Upper lobe of left lung (tissue), 6 donors: ENCODE measurements around the gene ANK3. TPM values are rescaled to one million over a fixed set of nuclear protein-coding genes. Genes with fewer than 3 reads are reported as not detected.

Source experiments
- ATAC-seq, 2 donors: fragments of 200-7000 bp; cut with Tn5 transposase; one replicate each; pipeline ENCODE4 v1.9.1; 2022; ENCODE audit warnings: mild to moderate bottlenecking in 2 of 2, moderate library complexity in 2 of 2; ENCODE audit not compliant: low FRiP score in 2 of 2
- DNase-seq, 2 donors: peaks; one replicate each; pipeline ENCODE4 v3.0.0-alpha.2; 2019 to 2020
- H3K27ac ChIP-seq, 4 donors: fragments of 200-600 bp; sonication (generic); one replicate each; pipeline ENCODE4 v1.5.1; 2016 to 2019
- H3K27me3 ChIP-seq, 4 donors: fragments of 200-600 bp; sonication (generic); one replicate each; pipeline ENCODE4 v1.5.1; 2017 to 2019
- H3K36me3 ChIP-seq, 4 donors: fragments of 200-600 bp; sonication (generic); one replicate each; pipeline ENCODE4 v1.5.1; 2016 to 2019
- H3K4me1 ChIP-seq, 4 donors: fragments of 200-600 bp; sonication (generic); one replicate each; pipeline ENCODE4 v1.5.1; 2018 to 2019
- H3K4me3 ChIP-seq, 4 donors: fragments of 200-600 bp; sonication (generic); one replicate each; pipeline ENCODE4 v1.5.1; 2017 to 2019; ENCODE audit warnings: mild to moderate bottlenecking in 2 of 4, moderate library complexity in 1 of 4
- H3K9me3 ChIP-seq, 4 donors: fragments of 200-600 bp; sonication (generic); one replicate each; pipeline ENCODE4 v1.5.1; 2018 to 2019
- EP300 ChIP-seq, 4 donors: sonication (generic); formaldehyde crosslinking; IDR thresholded peaks; one replicate each; pipeline ENCODE4 v1.5.1; 2017; ENCODE audit warnings: antibody characterized with exemption in 4 of 4, control low read depth in 2 of 4
- POLR2A ChIP-seq, 4 donors: fragments of 450-650 bp; IDR thresholded peaks; one replicate each; pipeline ENCODE4 v1.5.1; 2016 to 2017; ENCODE audit warnings: antibody characterized with exemption in 4 of 4, mild to moderate bottlenecking in 2 of 4
- POLR2AphosphoS5 ChIP-seq, 2 donors: sonication (generic); formaldehyde crosslinking; IDR thresholded peaks; one replicate each; pipeline ENCODE4 v1.5.1; 2017; ENCODE audit warnings: antibody characterized with exemption in 2 of 2
- WGBS, 2 donors: methylation state at CpG; one replicate each; pipeline ENCODE4 v1.1.5; 2017 to 2018; 5-methylcytosine and 5-hydroxymethylcytosine counted together
- total RNA-seq, 6 donors: library from RNA; depleted of rRNA in 4 of 6; stranded (reverse); fragments of >200 nt in 4 of 6; gene quantifications; one replicate each; pipeline versions ENCODE4 v1.1.0 to v1.2.1, GENCODE V29; 2016 to 2021
- TF ChIP-seq, protein P1 (sequence below), 6 experiments: fragments of 450-650 bp in 4 of 6; fragments of 200-600 bp in 2 of 6; sonication (generic) in 2 of 6; IDR thresholded peaks; one replicate each; pipeline ENCODE4 v1.5.1; 2016 to 2019; ENCODE audit warnings: antibody characterized with exemption in 6 of 6
- donor health status: DM: no; HTN: no; CAD: no; lungs with moderate emphysema.
- donor health status: DM: no; HTN: yes; CAD: no; lungs with severe emphysema.

ANK3 gene
- total RNA-seq, 6 donors from 2014 or later, result 43.9 to 193 (median 98.5) TPM

DNA sequence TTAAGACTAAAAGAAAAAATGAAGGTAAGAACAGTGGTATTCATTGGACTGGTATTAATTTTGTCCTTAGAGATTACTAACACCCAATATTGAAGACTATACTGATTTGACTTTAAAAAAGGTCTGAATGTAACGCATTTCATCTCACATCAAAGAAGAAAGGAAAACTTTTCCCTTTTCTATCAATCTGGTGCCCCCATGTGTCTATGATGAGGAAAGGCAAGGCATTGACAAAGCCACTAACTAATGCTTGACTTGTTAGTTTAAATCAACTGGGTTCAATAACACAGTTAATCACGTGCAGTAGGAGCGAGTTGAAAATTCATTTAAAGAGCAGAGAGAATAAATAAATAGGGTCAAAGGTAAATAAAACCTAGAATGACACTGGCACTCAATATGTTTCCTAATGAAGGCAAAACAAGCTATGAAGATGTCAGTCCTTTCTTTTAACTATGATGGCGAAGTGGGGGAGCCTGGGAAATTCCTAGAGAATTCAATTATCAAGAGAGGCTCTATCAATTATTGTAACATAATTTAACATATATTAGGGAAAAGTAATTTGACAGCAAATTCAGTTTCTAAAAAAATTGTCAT, 180.9 kb downstream of the ANK3 start:
- ATAC-seq, result peak in 1 of 2 donors; percentile 50
- no peak overlapping the region for H3K27ac ChIP-seq
- no peaks in the 10 kb centered on the region for H3K4me1 ChIP-seq
- no peak overlapping the region for H3K4me3 ChIP-seq
- no peaks in the 10 kb centered on the region for H3K9me3 ChIP-seq
- no peak for TF ChIP-seq POLR2A (IDR thresholded peaks at IDR 0.05)
- no peak for TF ChIP-seq POLR2AphosphoS5 (IDR thresholded peaks at IDR 0.05)
- TF ChIP-seq EP300 (IDR thresholded peaks at IDR 0.05), result no peak
- TF ChIP-seq, protein P1, sequence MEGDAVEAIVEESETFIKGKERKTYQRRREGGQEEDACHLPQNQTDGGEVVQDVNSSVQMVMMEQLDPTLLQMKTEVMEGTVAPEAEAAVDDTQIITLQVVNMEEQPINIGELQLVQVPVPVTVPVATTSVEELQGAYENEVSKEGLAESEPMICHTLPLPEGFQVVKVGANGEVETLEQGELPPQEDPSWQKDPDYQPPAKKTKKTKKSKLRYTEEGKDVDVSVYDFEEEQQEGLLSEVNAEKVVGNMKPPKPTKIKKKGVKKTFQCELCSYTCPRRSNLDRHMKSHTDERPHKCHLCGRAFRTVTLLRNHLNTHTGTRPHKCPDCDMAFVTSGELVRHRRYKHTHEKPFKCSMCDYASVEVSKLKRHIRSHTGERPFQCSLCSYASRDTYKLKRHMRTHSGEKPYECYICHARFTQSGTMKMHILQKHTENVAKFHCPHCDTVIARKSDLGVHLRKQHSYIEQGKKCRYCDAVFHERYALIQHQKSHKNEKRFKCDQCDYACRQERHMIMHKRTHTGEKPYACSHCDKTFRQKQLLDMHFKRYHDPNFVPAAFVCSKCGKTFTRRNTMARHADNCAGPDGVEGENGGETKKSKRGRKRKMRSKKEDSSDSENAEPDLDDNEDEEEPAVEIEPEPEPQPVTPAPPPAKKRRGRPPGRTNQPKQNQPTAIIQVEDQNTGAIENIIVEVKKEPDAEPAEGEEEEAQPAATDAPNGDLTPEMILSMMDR (IDR thresholded peaks at IDR 0.05), result peak; percentile 29 to 55 (median 45)
- H3K36me3 ChIP-seq, result no peaks in the 10 kb centered on the region
- no peak for DNase-seq
- WGBS, 2 donors, result 44 to 48% methylated on average over 4 of the region's 4 CpGs
- H3K27me3 ChIP-seq, result no peaks in the 10 kb centered on the region

DNA sequence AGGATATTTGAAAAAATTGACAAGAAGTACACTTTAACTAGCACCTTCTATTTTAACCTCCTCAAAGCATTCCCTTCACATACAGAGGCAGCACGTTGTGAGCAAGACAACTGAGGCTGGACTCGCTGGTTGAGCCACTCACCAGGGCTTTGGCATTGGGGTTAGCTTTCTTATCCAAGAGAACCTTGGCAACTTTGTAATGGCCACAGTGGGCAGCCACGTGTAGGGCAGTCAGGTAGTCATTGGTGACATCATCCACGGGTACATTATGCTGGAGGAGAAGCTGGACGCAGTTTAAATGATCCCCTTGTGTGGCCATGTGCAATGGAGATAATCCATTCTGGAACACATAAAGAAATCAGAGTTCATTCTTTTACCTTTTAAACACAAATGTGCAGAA, 181.8 kb downstream of the ANK3 start:
- Histone ChIP-seq H3K27ac (no peak overlapping the region), H3K27me3 (no peaks in the 10 kb centered on the region), H3K4me1 (no peaks in the 10 kb centered on the region), H3K4me3 (no peak overlapping the region), H3K36me3 (no peaks in the 10 kb centered on the region), H3K9me3 (no peaks in the 10 kb centered on the region)
- TF ChIP-seq, protein P1 (IDR thresholded peaks at IDR 0.05), result no peak
- TF ChIP-seq POLR2A (IDR thresholded peaks at IDR 0.05) (no peak), EP300 (IDR thresholded peaks at IDR 0.05) (no peak), POLR2AphosphoS5 (IDR thresholded peaks at IDR 0.05) (no peak)
- ATAC-seq, result no peak
- 87 to 90% methylated on average over 5 of the region's 5 CpGs for WGBS, 2 donors
- no peak for DNase-seq

DNA sequence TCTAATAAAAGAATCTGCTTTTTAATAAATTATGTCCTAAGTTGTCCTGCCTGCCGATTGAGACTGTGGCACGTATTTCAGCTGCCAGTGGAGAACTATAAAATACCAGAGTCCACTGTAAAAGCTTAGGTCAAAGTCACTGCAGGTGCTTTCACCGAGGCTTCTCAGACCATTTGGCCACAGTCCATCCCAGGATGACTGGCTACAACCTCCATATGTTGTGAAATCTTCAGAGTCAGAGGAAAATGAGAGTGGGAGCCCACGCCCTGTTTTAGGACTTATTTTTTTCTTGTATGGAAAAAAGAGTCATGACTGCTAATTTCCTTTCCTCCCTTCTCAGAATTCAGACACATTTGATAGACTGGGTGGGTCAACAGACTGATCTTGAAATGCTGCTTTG, 182.9 kb downstream of the ANK3 start:
- Histone ChIP-seq H3K27me3 (no peaks in the 10 kb centered on the region), H3K4me3 (no peak overlapping the region), H3K36me3 (no peaks in the 10 kb centered on the region), H3K4me1 (no peaks in the 10 kb centered on the region), H3K9me3 (no peaks in the 10 kb centered on the region), H3K27ac (no peak overlapping the region)
- ATAC-seq, result no peak
- 34 to 49% methylated on average over 4 of the region's 4 CpGs for WGBS, 2 donors
- peak in 1 of 2 donors; percentile 40 for DNase-seq
- TF ChIP-seq POLR2AphosphoS5 (IDR thresholded peaks at IDR 0.05) (no peak), EP300 (IDR thresholded peaks at IDR 0.05) (no peak), POLR2A (IDR thresholded peaks at IDR 0.05) (no peak)
- TF ChIP-seq, protein P1 (IDR thresholded peaks at IDR 0.05), result no peak

DNA sequence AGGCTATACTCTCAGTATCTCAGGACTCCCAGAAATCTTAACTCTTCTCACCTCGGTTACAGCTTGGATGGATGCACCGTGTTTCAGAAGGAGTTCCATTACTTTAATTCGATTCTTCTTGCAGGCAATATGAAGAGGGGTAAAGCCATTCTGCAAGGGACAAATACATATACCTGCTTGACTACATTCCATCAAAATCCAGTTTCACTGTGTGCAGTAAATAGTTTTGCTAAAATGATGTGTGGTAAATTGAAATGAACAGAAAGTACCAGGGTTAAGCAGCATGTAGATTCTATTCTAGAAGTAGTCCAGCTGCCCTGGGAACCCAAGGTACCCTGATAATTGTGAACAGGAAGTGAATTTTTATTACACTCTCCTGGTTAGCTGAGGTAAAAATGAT, 183.9 kb downstream of the ANK3 start:
- ATAC-seq (no peak), DNase-seq (no peak)
- H3K4me3 ChIP-seq, result no peak overlapping the region
- H3K4me1 ChIP-seq, result no peaks in the 10 kb centered on the region
- H3K9me3 ChIP-seq, result no peaks in the 10 kb centered on the region
- H3K27ac ChIP-seq, result no peak overlapping the region
- WGBS, 2 donors, result 72 to 79% methylated on average over 3 of the region's 3 CpGs
- H3K27me3 ChIP-seq, result no peaks in the 10 kb centered on the region
- TF ChIP-seq, protein P1 (IDR thresholded peaks at IDR 0.05), result no peak
- TF ChIP-seq EP300 (IDR thresholded peaks at IDR 0.05) (no peak), POLR2A (IDR thresholded peaks at IDR 0.05) (no peak), POLR2AphosphoS5 (IDR thresholded peaks at IDR 0.05) (no peak)
- H3K36me3 ChIP-seq, result no peaks in the 10 kb centered on the region

DNA sequence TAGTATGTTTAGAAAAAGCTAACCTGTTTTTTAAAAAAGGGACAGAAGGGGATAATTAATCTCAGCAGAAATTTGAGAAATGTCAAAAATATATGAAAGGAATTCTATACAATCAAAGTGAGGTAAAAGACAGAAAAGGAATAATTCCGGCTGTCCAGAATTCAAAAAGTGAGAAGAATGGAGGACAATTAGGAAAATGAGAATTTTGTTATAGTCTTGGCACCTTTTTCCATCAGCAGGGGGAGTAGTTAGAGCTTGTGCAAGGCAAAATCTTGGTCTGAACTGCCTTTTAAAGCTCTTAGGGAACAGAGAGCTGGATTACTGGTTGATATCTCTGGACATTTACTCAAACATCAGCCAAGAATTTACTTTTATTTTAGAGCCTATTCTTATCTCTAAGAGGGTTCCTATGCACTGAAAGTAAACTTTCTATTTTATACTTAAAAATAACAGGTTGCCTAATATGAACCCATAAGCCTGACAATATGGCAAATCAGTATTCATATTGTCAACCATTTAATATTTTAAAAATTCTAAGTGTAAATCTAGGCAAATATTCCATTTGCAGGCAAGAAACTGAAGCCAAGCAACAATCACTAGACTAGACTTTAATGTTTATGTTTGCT, 185.6 kb downstream of the ANK3 start:
- DNase-seq (no peak), ATAC-seq (peak in 1 of 2 donors; percentile 53)

More for the DNA sequence above, 185.6 kb downstream of the ANK3 start:
- H3K9me3 ChIP-seq, result no peaks in the 10 kb centered on the region
- WGBS, 2 donors, result 71 to 72% methylated on average over 1 of the region's 1 CpG
- H3K4me3 ChIP-seq, result no peak overlapping the region
- no peaks in the 10 kb centered on the region for H3K4me1 ChIP-seq
- TF ChIP-seq, protein P1 (IDR thresholded peaks at IDR 0.05), result peak in 4 of 6 experiments; percentile 26 to 44 (median 40)
- no peak for TF ChIP-seq POLR2A (IDR thresholded peaks at IDR 0.05)
- peaks cover 0 to 3% (median 0%) of the 10 kb centered on the region in 4 donors for H3K36me3 ChIP-seq
- no peaks in the 10 kb centered on the region for H3K27me3 ChIP-seq
- H3K27ac ChIP-seq, result no peak overlapping the region
